Globus pallidus (tissue), 1 donor: ENCODE results near the gene CIART.
"Not testable (repeated sequence)": the region's sequence is repeated elsewhere in the genome, so short reads cannot be mapped to it uniquely, and the experiment has no call there.

ENCODE experiments used
- DNase-seq: peaks from one replicate; pipeline ENCODE4 v3.0.0-alpha.2; 2015; ENCODE audit warnings: low spot score

CIART gene

DNA sequence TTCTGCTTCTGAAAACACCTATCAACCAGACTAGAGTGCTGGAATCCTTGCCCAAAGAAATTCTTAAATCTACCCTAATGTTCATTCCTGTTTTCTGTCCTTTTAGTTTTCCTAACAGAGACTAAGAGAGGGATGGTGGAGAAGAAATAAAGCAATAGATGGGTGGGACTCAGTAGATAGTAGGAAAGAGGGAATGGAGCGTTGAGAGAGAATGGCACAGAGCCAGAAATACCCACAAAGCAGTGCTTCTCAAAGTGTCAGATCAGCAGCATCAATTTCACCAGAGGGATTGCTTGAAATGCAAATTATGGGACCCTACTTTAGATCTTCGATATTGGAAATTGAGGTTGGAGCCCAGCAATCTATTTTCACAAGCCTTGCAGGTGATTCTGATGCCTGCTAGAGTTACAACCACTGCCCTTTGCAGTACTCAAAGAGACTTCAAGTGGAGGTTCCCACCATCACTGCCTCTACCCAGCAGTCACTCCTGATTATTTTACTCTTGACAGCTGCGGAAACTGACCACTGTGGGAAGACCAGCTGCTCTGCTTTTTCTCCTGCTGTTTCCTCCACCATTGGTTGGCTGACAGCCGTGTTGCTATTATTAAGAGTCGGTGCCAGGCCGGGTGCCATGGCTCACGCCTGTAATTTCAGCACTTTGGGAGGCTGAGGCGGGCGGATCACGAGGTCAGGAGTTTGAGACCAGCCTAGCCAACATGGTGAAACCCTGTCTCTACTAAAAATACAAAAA lies 27.6 kb downstream of the CIART start:
- DNase-seq: no peak

- DNase-seq: no peak
These were observed 29.4 kb downstream of the CIART start for GRCh38 chr1:150311762-150312161.

DNA sequence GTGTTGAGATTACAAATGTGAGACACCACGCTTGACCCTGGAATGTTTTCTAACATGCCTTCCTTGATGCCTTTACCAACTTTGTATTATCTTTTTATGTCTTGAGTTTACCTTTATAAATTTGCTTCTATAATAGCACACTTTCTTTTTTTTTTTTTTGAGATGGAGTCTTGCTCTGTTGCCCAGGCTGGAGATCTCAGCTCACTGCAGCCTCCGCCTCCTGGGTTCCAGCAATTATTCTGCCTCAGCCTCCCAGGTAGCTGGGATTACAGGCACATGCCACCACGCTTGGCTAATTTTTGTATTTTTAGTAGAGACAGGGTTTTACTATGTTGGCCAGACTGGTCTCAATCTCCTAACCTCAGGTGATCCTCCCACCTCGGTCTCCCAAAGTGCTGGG lies 32.3 kb downstream of the CIART start:
- not testable (repeated sequence) for DNase-seq

DNA sequence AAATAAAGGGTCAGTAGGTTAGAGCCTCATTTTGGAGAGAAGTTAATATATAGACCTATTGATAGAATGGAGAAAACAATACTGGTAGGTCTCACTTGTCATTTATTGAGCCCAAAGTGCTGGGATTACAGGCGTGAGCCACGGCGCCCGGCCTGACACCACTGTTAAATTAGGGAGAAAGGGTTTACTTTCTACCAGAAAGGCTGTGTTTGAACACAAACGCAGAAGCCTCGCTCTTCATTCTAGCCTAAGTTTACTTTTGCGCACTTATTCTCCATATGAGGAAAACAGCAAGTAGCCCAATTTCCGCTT lies 38.3 kb downstream of the CIART start:
- DNase-seq: no peak

DNA sequence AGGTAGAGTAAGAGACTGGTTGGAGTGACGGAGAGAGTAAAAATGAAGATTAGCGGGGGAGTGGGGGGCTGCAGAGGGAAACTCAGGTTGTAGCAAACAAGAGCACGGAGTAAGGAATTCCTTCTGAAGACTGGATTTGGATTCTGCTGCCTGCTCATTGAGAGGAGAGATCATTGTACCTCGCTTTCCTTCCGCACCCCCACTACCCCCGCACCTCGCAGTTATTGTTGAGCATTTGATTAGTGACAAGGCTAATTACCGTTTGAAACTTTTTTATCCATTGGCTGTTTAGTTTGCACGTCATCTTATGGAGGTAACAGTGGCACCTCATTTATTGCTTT lies 39.4 kb downstream of the CIART start:
- DNase-seq: no peak

- no peak for DNase-seq
These were observed 40.0 kb downstream of the CIART start for GRCh38 chr1:150322310-150322709.

- DNase-seq: peak; percentile 45
These were observed 50.4 kb downstream of the CIART start for GRCh38 chr1:150332651-150333290.
